Glutamatergic neuron (in vitro differentiated cells): ENCODE measurements around the gene LPA. TPM values are rescaled to one million over a fixed set of nuclear protein-coding genes. Genes with fewer than 3 reads are reported as not detected.
"Not testable (repeated sequence)": the region's sequence is repeated elsewhere in the genome, so short reads cannot be mapped to it uniquely, and the experiment has no call there.

Source experiments
- DNase-seq: peaks from one replicate; pipeline ENCODE4 v3.0.0; 2022
- H3K27ac Mint-ChIP-seq: one replicate; pipeline ENCODE4 v1.8.0; 2020; ENCODE audit warnings: mild to moderate bottlenecking, mixed read lengths, inconsistent platforms; ENCODE audit not compliant: unreplicated experiment
- H3K27me3 Mint-ChIP-seq: one replicate; pipeline ENCODE4 v1.8.0; 2020; ENCODE audit warnings: mild to moderate bottlenecking, moderate library complexity, mixed read lengths, inconsistent platforms; ENCODE audit not compliant: unreplicated experiment
- H3K36me3 Mint-ChIP-seq: one replicate; pipeline ENCODE4 v1.8.0; 2020; ENCODE audit warnings: mild to moderate bottlenecking, mixed read lengths, inconsistent platforms; ENCODE audit not compliant: unreplicated experiment
- H3K4me1 Mint-ChIP-seq: one replicate; pipeline ENCODE4 v1.8.0; 2020; ENCODE audit warnings: mild to moderate bottlenecking, low read depth, mixed read lengths, inconsistent platforms; ENCODE audit not compliant: unreplicated experiment
- H3K4me3 Mint-ChIP-seq: one replicate; pipeline ENCODE4 v1.8.0; 2020; ENCODE audit warnings: mild to moderate bottlenecking, mixed read lengths, inconsistent platforms; ENCODE audit not compliant: unreplicated experiment
- H3K9me3 Mint-ChIP-seq: one replicate; pipeline ENCODE4 v1.8.0; 2020; ENCODE audit warnings: mild to moderate bottlenecking, moderate library complexity, mixed read lengths, inconsistent platforms; ENCODE audit not compliant: unreplicated experiment
- CTCF ChIP-seq: fragments of 200-600 bp; sonication (generic); IDR thresholded peaks from one replicate; pipeline ENCODE4 v1.5.0; 2021; ENCODE audit not compliant: partially characterized antibody, unreplicated experiment
- total RNA-seq: library from RNA; stranded (reverse); fragmentation: NEBNext Ultra II Directional; extraction: Animal tissue kit (Norgen Biotek cat#: 25700); gene quantifications from one replicate; pipeline ENCODE4 v1.2.1, GENCODE V29; 2021; ENCODE audit not compliant: unreplicated experiment

LPA gene
- total RNA-seq, 1 donor from 2014 or later: 1.9 TPM

- TF ChIP-seq CTCF: peak; percentile 21
- Mint-ChIP-seq H3K36me3 (no peaks in the 10 kb centered on the region), H3K27me3 (peaks cover 9% of the 10 kb centered on the region), H3K4me3 (no peak overlapping the region), H3K9me3 (peaks cover 9% of the 10 kb centered on the region), H3K27ac (no peak overlapping the region), H3K4me1 (no peaks in the 10 kb centered on the region)
- no peak for DNase-seq
Observed at GRCh38 chr6:160692369-160692959, 28.4 kb upstream of the LPA start.

DNA sequence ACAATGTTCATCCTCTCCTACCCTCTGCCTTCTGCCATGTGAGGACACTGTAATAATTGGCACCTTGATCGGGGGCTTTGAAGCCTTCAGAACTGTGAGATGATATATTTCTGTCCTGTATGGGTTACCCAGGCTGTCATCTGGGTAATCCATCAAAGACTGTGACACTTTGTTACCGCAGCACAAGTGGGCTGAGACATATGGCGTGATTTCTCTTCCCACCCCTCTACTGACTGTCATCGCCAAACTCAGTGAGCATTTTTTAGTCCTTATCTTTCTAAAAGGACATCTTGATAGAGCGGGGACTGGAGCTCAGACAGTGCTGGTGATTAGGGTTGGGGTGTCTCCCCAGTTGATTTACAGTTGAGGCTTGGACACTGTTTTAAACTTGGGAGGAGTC, 27.5 kb upstream of the LPA start:
- TF ChIP-seq CTCF: no peak
- Mint-ChIP-seq H3K36me3 (no peaks in the 10 kb centered on the region), H3K27me3 (peaks cover 9% of the 10 kb centered on the region), H3K27ac (no peak overlapping the region), H3K4me3 (no peak overlapping the region), H3K4me1 (no peaks in the 10 kb centered on the region), H3K9me3 (peaks cover 9% of the 10 kb centered on the region)
- no peak for DNase-seq

DNA sequence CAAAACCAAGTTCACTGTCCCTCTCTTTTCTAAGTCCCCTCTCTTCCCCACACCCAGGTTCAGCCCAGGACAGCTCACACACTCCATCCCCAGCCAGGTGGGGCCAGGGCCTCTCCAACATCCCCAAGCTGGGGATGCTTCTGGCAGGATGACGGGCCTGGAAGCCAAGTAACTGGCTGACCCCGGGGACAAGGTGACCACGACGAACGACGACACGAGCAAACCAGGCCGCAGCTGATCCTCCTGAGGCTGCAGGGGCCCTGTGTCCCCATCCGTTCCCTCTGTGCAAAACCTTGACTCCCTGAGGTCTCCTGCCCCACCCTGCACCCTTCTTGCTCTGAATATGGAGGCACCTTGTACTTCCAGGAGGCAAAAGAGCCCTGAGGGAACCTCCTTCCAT, 26.4 kb upstream of the LPA start:
- peaks cover 6% of the 10 kb centered on the region for H3K9me3 Mint-ChIP-seq
- H3K27me3 Mint-ChIP-seq: peaks cover 6% of the 10 kb centered on the region
- no peak for DNase-seq
- TF ChIP-seq CTCF: no peak
- no peaks in the 10 kb centered on the region for H3K4me1 Mint-ChIP-seq
- no peak overlapping the region for H3K4me3 Mint-ChIP-seq
- H3K27ac Mint-ChIP-seq: no peak overlapping the region
- no peaks in the 10 kb centered on the region for H3K36me3 Mint-ChIP-seq

DNA sequence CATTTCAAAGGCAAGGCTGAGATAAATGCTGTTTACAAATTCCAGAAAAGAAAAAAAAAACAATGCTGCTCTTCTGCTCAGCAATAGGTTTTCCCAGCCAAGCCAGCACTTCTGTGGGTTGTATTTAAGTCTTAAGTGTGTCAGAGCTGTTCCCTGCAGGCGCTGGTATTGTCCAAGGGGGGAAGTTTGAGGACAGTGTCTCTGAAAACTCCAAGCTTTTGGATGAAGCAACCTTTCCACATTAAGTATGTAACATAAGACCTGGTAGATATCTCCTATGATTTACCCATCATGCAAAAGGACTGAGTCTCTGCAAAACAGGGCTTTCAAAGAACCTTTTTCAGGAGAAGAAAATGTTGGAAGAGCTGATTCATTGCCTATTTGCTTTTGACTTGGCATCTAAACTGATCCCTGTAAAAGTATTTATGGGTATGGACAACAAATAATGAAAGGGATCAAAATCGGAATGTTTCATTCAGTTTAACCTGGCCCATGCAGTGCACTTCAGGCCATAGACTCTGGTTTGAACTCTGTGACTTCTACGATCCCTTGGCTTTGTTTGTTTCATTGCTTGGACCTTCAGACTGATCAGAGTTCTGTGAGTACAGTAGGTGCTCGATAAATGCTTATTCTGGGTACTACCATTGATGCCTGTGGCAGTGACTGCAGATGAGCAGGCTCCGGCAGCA, 21.8 kb upstream of the LPA start:
- DNase-seq: no peak
- no peak overlapping the region for H3K4me3 Mint-ChIP-seq
- no peaks in the 10 kb centered on the region for H3K4me1 Mint-ChIP-seq
- no peak for TF ChIP-seq CTCF
- no peak overlapping the region for H3K27ac Mint-ChIP-seq
- H3K36me3 Mint-ChIP-seq: no peaks in the 10 kb centered on the region
- peaks cover 3% of the 10 kb centered on the region for H3K27me3 Mint-ChIP-seq
- H3K9me3 Mint-ChIP-seq: peaks cover 6% of the 10 kb centered on the region

DNA sequence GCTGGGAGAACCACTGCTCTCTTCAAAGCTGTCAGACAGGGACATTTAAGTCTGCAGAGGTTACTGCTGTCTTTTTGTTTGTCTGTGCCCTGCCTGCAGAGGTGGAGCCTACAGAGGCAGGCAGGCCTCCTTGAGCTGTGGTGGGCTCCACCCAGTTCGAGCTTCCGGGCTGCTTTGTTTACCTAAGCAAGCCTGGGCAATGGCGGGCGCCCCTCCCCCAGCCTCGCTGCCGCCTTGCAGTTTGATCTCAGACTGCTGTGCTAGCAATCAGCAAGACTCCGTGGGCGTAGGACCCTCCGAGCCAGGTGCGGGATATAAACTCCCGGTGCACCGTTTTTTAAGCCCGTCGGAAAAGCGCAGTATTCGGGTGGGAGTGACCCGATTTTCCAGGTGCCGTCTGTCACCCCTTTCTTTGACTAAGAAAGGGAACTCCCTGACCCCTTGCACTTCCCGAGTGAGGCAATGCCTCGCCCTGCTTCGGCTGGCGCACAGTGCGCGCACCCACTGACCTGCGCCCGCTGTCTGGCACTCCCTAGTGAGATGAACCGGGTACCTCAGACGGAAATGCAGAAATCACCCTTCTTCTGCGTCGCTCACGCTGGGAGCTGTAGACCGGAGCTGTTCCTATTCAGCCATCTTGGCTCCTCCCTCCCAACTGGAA, 21.2 kb upstream of the LPA start:
- not testable (repeated sequence) for H3K4me3 Mint-ChIP-seq, DNase-seq, H3K9me3 Mint-ChIP-seq, H3K27me3 Mint-ChIP-seq, H3K4me1 Mint-ChIP-seq, H3K36me3 Mint-ChIP-seq, H3K27ac Mint-ChIP-seq
